H7 (cell line): ENCODE data around the gene PNMA8A. TPM values are rescaled to one million over a fixed set of nuclear protein-coding genes. Genes with fewer than 3 reads are reported as not detected.
"Not testable (repeated sequence)": the region's sequence is repeated elsewhere in the genome, so short reads cannot be mapped to it uniquely, and the experiment has no call there.

Experiments used
- DNase-seq: peaks from one replicate; pipeline ENCODE4 v3.0.0; 2012
- H3K27me3 ChIP-seq: 2 replicates; pipeline ENCODE4 v1.6.0; 2011; ENCODE audit warnings: mild to moderate bottlenecking, low read length; ENCODE audit not compliant: control insufficient read depth, insufficient read depth
- H3K36me3 ChIP-seq: replicated peaks from 2 replicates; pipeline ENCODE4 v1.5.1; 2011; ENCODE audit warnings: low read length; ENCODE audit not compliant: control insufficient read depth, insufficient read depth
- H3K4me3 ChIP-seq: 2 replicates; pipeline ENCODE4 v1.5.1; 2011; ENCODE audit warnings: low read depth, mild to moderate bottlenecking, control low read depth, low read length, moderate library complexity; ENCODE audit not compliant: insufficient read depth
- total RNA-seq: library from RNA; depleted of rRNA; stranded (reverse); fragments of >200 nt; shearing (Covaris generic); gene quantifications from 2 replicates; pipeline ENCODE4 v1.2.3, GENCODE V29; 2014; rRNA removed

PNMA8A gene
- total RNA-seq = 17.4 and 23.9 TPM in 2 replicates

GRCh38 chr19:46471116-46471733, at the start of gene PNMA8A:
Gene PNMA8A (minus strand): TSS chr19:46471563. CDS start chr19:46471035, 528 bp downstream.
- DNase-seq = peak; percentile 99
- Histone ChIP-seq H3K4me3 (peak within 1 kb of the TSS; percentile 74), H3K36me3 (peaks cover 4% of the 10 kb centered on the region), H3K27me3 (peaks cover 6% of the 10 kb centered on the region; the same call in 1 of the 2 replicates)

GRCh38 chr19:46520616-46521015, 49.3 kb upstream of the PNMA8A start:
- Histone ChIP-seq H3K4me3 (no peak overlapping the region), H3K36me3 (no peaks in the 10 kb centered on the region), H3K27me3 (no peaks in the 10 kb centered on the region)
- DNase-seq = peak; percentile 77

- no peak for DNase-seq
- H3K27me3 ChIP-seq = no peaks in the 10 kb centered on the region; the same call in 1 of the 2 replicates
- no peak overlapping the region for H3K4me3 ChIP-seq
- H3K36me3 ChIP-seq = no peaks in the 10 kb centered on the region
Observed at GRCh38 chr19:46517471-46517870, 46.1 kb upstream of the PNMA8A start.

GRCh38 chr19:46515879-46516350, 44.6 kb upstream of the PNMA8A start:
- H3K27me3 ChIP-seq = no peaks in the 10 kb centered on the region; the same call in 1 of the 2 replicates
- H3K36me3 ChIP-seq = no peaks in the 10 kb centered on the region
- peak; percentile 86 for DNase-seq
- no peak overlapping the region for H3K4me3 ChIP-seq

- no peaks in the 10 kb centered on the region for H3K36me3 ChIP-seq
- H3K4me3 ChIP-seq = no peak overlapping the region
- H3K27me3 ChIP-seq = no peaks in the 10 kb centered on the region; the same call in 1 of the 2 replicates
- DNase-seq = no peak
Observed at GRCh38 chr19:46515290-46515609, 43.9 kb upstream of the PNMA8A start.

GRCh38 chr19:46514589-46515289, 43.4 kb upstream of the PNMA8A start:
- DNase-seq = peak; percentile 78
- H3K36me3 ChIP-seq = no peaks in the 10 kb centered on the region
- H3K27me3 ChIP-seq = no peaks in the 10 kb centered on the region; the same call in 1 of the 2 replicates
- no peak overlapping the region for H3K4me3 ChIP-seq

GRCh38 chr19:46513461-46514236, 42.3 kb upstream of the PNMA8A start:
- DNase-seq = peak; percentile 94
- Histone ChIP-seq H3K36me3 (no peaks in the 10 kb centered on the region), H3K4me3 (no peak overlapping the region), H3K27me3 (no peaks in the 10 kb centered on the region; the same call in 1 of the 2 replicates)

GRCh38 chr19:46511237-46511636, 39.9 kb upstream of the PNMA8A start:
- DNase-seq = no peak
- Histone ChIP-seq H3K4me3 (no peak overlapping the region), H3K27me3 (no peaks in the 10 kb centered on the region; the same call in 1 of the 2 replicates), H3K36me3 (no peaks in the 10 kb centered on the region)

GRCh38 chr19:46508206-46508605, 36.8 kb upstream of the PNMA8A start:
- H3K36me3 ChIP-seq = no peaks in the 10 kb centered on the region
- DNase-seq = no peak
- no peaks in the 10 kb centered on the region for H3K27me3 ChIP-seq
- H3K4me3 ChIP-seq = no peak overlapping the region

- DNase-seq = peak; percentile 29
- Histone ChIP-seq H3K4me3 (no peak overlapping the region), H3K36me3 (no peaks in the 10 kb centered on the region), H3K27me3 (no peaks in the 10 kb centered on the region)
Observed at GRCh38 chr19:46503848-46504453, 32.6 kb upstream of the PNMA8A start.

- no peak for DNase-seq
- Histone ChIP-seq H3K4me3 (no peak overlapping the region), H3K27me3 (no peaks in the 10 kb centered on the region), H3K36me3 (no peaks in the 10 kb centered on the region)
Observed at GRCh38 chr19:46502891-46503290, 31.5 kb upstream of the PNMA8A start.

GRCh38 chr19:46499692-46500091, 28.3 kb upstream of the PNMA8A start:
- Histone ChIP-seq H3K27me3 (peaks cover 7% of the 10 kb centered on the region; the same call in 1 of the 2 replicates), H3K4me3 (no peak overlapping the region), H3K36me3 (no peaks in the 10 kb centered on the region)
- DNase-seq = no peak

GRCh38 chr19:46497773-46498172, 26.4 kb upstream of the PNMA8A start:
- H3K27me3 ChIP-seq = peaks cover 25% of the 10 kb centered on the region
- no peak for DNase-seq
- no peak overlapping the region for H3K4me3 ChIP-seq
- no peaks in the 10 kb centered on the region for H3K36me3 ChIP-seq

- not testable (repeated sequence) for H3K4me3 ChIP-seq, H3K36me3 ChIP-seq, DNase-seq
- peaks cover 34% of the 10 kb centered on the region for H3K27me3 ChIP-seq
Observed at GRCh38 chr19:46496886-46497285, 25.5 kb upstream of the PNMA8A start.
